HepG2 (cell line): ENCODE results near the gene KLHL21. TPM values are rescaled to one million over a fixed set of nuclear protein-coding genes. Genes with fewer than 3 reads are reported as not detected.
A peak's percentile ranks its signal among the peaks of the same experiment; 100 is the strongest.

Experiments used
- ARID4A ChIP-seq: sonication (generic); formaldehyde crosslinking; IDR thresholded peaks from 2 replicates; pipeline ENCODE4 v1.5.0; 2020; ENCODE audit warnings: mild to moderate bottlenecking, missing genetic modification reagents, borderline replicate concordance
- CEBPB ChIP-seq: IDR thresholded peaks from 2 replicates; pipeline ENCODE4 v1.6.1; 2011; ENCODE audit warnings: low read depth, low read length, improper control_type of control experiment, borderline replicate concordance
- IKZF1 ChIP-seq: fragments of 450-650 bp; IDR thresholded peaks from 2 replicates; pipeline ENCODE4 v1.7.1; 2016
- JARID2 ChIP-seq: sonication (generic); formaldehyde crosslinking; IDR thresholded peaks from 2 replicates; pipeline ENCODE4 v1.8.1; 2023; ENCODE audit warnings: missing genetic modification reagents, inconsistent platforms; ENCODE audit not compliant: insufficient replicate concordance
- MBD4 ChIP-seq: IDR thresholded peaks from 2 replicates; pipeline ENCODE4 v1.6.1; 2012; ENCODE audit warnings: low read length, inconsistent platforms, borderline replicate concordance
- MEIS2 ChIP-seq: sonication (generic); formaldehyde crosslinking; IDR thresholded peaks from 2 replicates; pipeline ENCODE4 v1.9.0; 2021; ENCODE audit warnings: mild to moderate bottlenecking, missing genetic modification reagents
- SIN3A ChIP-seq: IDR thresholded peaks from 2 replicates; pipeline ENCODE4 v1.6.1; 2011; ENCODE audit warnings: low read depth, mild to moderate bottlenecking, control low read depth, low read length, borderline replicate concordance
- ZBTB40 ChIP-seq, 2 experiments: fragments of 450-650 bp in 1 of 2; sonication (generic) in 1 of 2; formaldehyde crosslinking in 1 of 2; IDR thresholded peaks; 2 replicates each; pipeline versions ENCODE4 v1.6.1 to v1.8.0; 2016 to 2022; ENCODE audit warnings: antibody characterized with exemption in 1 of 2, mild to moderate bottlenecking in 1 of 2, missing genetic modification reagents in 1 of 2
- ZNF44 ChIP-seq: sonication (generic); formaldehyde crosslinking; IDR thresholded peaks from 2 replicates; pipeline ENCODE4 v1.5.1; 2020; ENCODE audit warnings: mild to moderate bottlenecking, missing genetic modification reagents
- ZNF687 ChIP-seq: sonication (generic); formaldehyde crosslinking; IDR thresholded peaks from 2 replicates; pipeline ENCODE4 v1.5.1; 2020; ENCODE audit warnings: mild to moderate bottlenecking, missing genetic modification reagents, moderate library complexity
- ZNF792 ChIP-seq: IDR thresholded peaks from 2 replicates; pipeline ENCODE4 v1.6.1; 2016
- polyA plus RNA-seq, 8 experiments: library from polyadenylated mRNA; depleted of rRNA in 3 of 8; stranded (reverse) in 7 of 8; unstranded in 1 of 8; fragments of >200 nt; fragmentation: Illumina TruSeq in 4 of 8; extraction: Trizol in 4 of 8; gene quantifications; 2 replicates each; pipeline versions ENCODE4 v1.2.1 to v1.2.3, GENCODE V29; 2011 to 2016; ENCODE audit warnings: low read depth in 4 of 8, missing spikeins in 1 of 8, mixed read lengths in 1 of 8; ENCODE audit not compliant: insufficient read depth in 1 of 8
- total RNA-seq, 5 experiments: library from RNA; depleted of rRNA; stranded (reverse); fragments of >200 nt; fragmentation: Illumina TruSeq; extraction: Trizol; gene quantifications; 2 replicates each; pipeline ENCODE4 v1.2.3, GENCODE V29; 2016; ENCODE audit warnings: low read depth in 1 of 5

Gene KLHL21
- total and polyA plus RNA-seq, 2 of the 13 experiments (the other 11 are each of a cell fraction or from before 2014, with no cell fraction given): 14.8 to 25.0 TPM

GRCh38 chr1:6602669-6603237, at the start of gene KLHL21 (continued):
- TF ChIP-seq ZBTB40 (IDR thresholded peaks at IDR 0.05) (no peak), ZBTB40 (CRISPR knock-in tag; IDR thresholded peaks at IDR 0.05) (peak; percentile 5; the same call in 1 of the 2 replicates), JARID2 (CRISPR knock-in tag) (no peak), ARID4A (CRISPR knock-in tag) (peak; percentile 81), IKZF1 (no peak), MEIS2 (CRISPR knock-in tag) (peak; percentile 48; the same call in 1 of the 2 replicates), ZNF687 (CRISPR knock-in tag) (peak; percentile 47), CEBPB (no peak), ZNF792 (CRISPR knock-in tag) (peak; percentile 61), SIN3A (peak; percentile 50; the same call in 1 of the 2 replicates), ZNF44 (CRISPR knock-in tag) (no peak), MBD4 (no peak)
